HG03378 (cell line): ENCODE data around the gene MEDAG.

ENCODE experiments used
- ATAC-seq: cut with Tn5 transposase; IDR thresholded peaks from one replicate; pipeline ENCODE4 v1.9.1; 2021; ENCODE audit warnings: mild to moderate bottlenecking, moderate library complexity; ENCODE audit not compliant: unreplicated experiment

The MEDAG gene

GRCh38 chr13:30936971-30937370 is 30.9 kb downstream of the MEDAG start:
- ATAC-seq, result no peak

DNA sequence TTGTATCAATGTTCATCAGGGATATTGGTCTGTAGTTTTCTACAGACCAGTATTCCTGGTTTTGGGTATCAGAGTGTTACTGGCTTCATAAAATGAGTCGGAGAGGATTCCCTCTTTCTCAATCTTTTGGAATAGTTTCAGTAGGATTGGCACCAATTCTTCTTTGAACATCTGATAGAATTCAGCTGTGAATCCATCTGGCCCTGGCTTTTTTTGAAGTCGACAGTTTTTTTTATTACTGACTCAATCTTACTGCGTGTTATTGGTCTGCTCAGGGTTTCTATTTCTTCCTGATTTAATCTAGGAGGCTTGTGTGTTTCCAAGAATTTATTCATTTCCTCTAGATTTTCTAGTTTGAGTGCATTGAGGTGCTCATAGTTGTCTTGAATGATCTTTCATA is 37.8 kb downstream of the MEDAG start:
- ATAC-seq, result no peak

DNA sequence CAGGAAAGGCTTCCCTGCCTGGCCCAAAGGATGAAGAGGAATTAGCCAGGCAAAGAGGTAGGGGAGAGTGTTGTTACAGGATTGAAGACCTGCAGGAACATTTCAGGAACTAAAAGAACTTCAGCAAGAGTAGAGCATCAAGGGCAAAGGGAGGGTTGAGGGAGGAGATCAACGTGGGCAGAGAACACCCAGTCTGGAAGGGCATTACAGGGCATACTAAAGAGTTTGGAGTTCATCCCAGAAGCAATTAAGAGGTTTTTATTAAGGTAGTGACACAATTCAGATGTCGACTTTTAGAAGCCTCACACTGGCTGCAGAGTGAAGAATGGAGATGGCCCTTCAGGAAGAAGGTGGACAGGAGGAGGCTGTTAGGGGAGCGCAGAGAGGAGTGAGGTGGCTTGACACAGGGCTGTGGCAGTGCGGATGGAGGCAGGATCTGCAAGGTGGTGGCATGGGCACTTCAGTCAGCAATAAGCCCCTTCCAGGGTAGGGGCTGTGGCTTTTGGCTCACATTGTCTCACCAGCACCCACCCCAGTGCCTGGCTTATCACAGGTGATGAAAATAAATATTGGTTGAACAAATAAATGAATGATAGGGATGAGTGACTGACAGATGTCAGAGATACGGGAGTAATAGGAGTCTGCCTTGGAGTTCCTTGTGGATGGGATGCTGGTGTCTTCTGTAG is 51.3 kb downstream of the MEDAG start:
- no peak for ATAC-seq

GRCh38 chr13:30959678-30960077 is 53.6 kb downstream of the MEDAG start:
- ATAC-seq, result no peak

GRCh38 chr13:30963791-30964190 is 57.7 kb downstream of the MEDAG start:
- ATAC-seq, result no peak

DNA sequence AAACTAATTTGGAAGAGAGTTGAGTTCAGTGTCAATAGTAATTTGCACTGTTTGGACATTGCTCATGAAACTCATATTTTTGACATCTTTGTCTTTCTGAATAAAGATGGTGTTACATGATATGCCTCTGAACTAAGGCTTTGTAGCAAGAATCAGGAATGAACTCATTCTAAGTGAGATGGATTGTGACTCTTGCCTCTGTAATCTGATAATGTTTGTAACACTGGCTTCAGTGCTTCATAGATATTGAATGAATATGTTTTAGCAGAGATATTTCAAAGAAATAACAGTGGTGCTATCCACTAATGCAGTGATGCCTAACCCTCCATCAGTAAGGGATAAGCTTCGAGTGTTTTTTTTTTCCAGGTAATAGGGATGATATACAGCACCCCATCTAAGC is 59.3 kb downstream of the MEDAG start:
- ATAC-seq, result no peak

DNA sequence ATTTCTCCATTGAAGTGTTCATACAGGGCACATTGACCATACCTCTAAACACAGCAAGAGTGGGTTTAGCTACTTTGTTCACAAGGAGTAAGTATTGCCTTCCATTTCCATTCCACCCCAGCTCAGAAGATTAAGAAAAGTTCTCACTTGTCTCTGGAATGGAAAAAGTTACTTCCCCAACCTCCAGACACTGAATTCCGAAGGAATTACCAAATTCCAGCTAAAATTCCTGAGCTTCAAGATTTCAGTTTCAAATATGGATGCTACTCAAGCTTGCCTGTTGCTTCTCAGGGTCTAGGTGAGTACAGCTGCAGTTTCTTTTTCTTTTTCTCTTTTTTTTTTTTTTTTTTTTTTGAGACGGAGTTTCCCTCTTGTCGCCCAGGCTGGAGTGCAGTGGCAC is 60.0 kb downstream of the MEDAG start:
- ATAC-seq, result no peak

- ATAC-seq, result no peak
These were observed 62.8 kb downstream of the MEDAG start for GRCh38 chr13:30968846-30969245.

DNA sequence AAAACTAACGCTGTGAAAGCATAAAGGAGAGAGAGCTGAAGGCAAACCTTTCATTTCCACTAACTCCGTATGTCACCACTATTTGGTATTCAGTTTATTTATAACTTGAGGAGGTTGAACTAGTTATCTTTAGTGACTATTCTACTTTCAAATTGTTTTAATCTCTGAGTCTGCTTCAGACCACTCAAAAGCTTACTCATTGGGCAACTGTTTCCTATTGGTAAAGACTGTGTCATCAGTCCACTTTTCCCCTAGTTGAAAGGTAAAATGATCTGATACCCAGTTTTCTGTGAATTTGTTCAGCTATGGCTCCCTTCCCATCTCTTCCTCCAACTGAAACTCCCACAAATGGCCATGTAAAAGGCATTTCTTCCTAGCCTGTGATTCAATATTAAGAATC is 65.5 kb downstream of the MEDAG start:
- ATAC-seq, result no peak

DNA sequence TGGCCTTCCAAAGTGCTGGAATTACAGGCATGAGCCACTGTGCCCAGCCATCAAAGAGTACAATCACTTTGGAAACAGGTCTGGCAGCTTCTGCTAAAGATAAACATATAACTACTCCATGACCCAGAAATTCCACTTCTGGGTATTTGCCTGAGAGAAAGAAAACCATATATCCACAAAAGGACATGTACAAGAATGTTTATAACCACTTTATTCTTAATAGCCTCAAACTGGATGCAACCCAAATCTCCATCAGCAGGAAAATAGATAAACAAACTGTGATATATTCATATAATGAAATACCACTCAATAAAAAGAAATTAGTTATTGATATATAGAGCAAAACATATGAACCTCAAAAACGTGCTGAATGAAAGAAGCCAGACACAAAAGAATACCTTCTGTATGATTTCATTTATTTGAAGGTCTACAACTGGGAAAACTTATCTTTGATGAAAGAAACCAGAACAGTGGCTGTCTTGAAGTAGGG is 66.9 kb downstream of the MEDAG start:
- ATAC-seq, result no peak

- ATAC-seq, result no peak
These were observed 68.3 kb downstream of the MEDAG start for GRCh38 chr13:30974350-30974749.
